Endothelial cell of umbilical vein (primary cell): ENCODE results near the gene TLR1. TPM values are rescaled to one million over a fixed set of nuclear protein-coding genes. Genes with fewer than 3 reads are reported as not detected.
"Not testable (repeated sequence)": the region's sequence is repeated elsewhere in the genome, so short reads cannot be mapped to it uniquely, and the experiment has no call there.

Experiments used
- BruUV-seq: library from RNA; stranded (reverse); fragments of 400-500 nt; replicated peaks from 2 replicates; lab custom pipeline; 2021; lab: Mats Ljungman, UMichigan
- CTCF ChIA-PET: fragments of 300-600, 350-600 bp; sonication (Branson Sonifier 250); formaldehyde crosslinking; loops from one replicate; lab custom pipeline; 2021; ENCODE audit warnings: antibody characterized with exemption, inconsistent platforms; lab: Charles Lee
- POLR2A ChIA-PET: fragments of 300-600, 350-600 bp; sonication (Branson Sonifier 250); formaldehyde crosslinking; loops from one replicate; lab custom pipeline; 2021; ENCODE audit warnings: antibody characterized with exemption, inconsistent platforms; lab: Charles Lee
- DNase-seq: peaks from one replicate; pipeline ENCODE4 v3.0.0-alpha.2; 2011; ENCODE audit warnings: low read depth, low spot score
- FAIRE-seq: peaks from 2 replicates; lab custom pipeline; 2011; peaks lifted over from hg19 to GRCh38; lab: Jason Lieb, UNC
- H2AFZ ChIP-seq: 2 replicates; pipeline ENCODE4 v1.6.0; 2012; ENCODE audit warnings: low read depth, low read length, control low read depth, inconsistent platforms
- H3K27ac ChIP-seq: 2 replicates; pipeline ENCODE4 v1.5.1; 2011; ENCODE audit warnings: low read depth, mild to moderate bottlenecking, control low read depth, low read length, moderate library complexity; ENCODE audit not compliant: insufficient read depth
- H3K27me3 ChIP-seq, 2 experiments: 2 replicates each; pipeline versions ENCODE4 v1.6.0 to v1.6.1; 2011; ENCODE audit warnings: low read length in 2 of 2, mixed read lengths in 1 of 2; ENCODE audit not compliant: control insufficient read depth in 2 of 2, insufficient read depth in 2 of 2
- H3K36me3 ChIP-seq, 2 experiments: 2 replicates in 1 of 2; 3 replicates in 1 of 2; pipeline ENCODE4 v1.5.1; 2011; ENCODE audit warnings: low read length in 2 of 2, mild to moderate bottlenecking in 1 of 2, moderate library complexity in 1 of 2; ENCODE audit not compliant: control insufficient read depth in 2 of 2, insufficient read depth in 2 of 2; ENCODE audit errors: extremely low read depth in 1 of 2
- H3K4me1 ChIP-seq: 3 replicates; pipeline ENCODE4 v1.5.1; 2011; ENCODE audit warnings: mild to moderate bottlenecking, low read length; ENCODE audit not compliant: control insufficient read depth, insufficient read depth; ENCODE audit errors: extremely low read depth
- H3K4me2 ChIP-seq: 2 replicates; pipeline ENCODE4 v1.6.1; 2011; ENCODE audit warnings: low read length, control low read depth, mixed read lengths; ENCODE audit not compliant: insufficient read depth
- H3K4me3 ChIP-seq, 3 experiments: fragments of 200-600 bp in 1 of 3; sonication (generic), shearing (Covaris generic) in 1 of 3; replicated peaks in 1 of 3; 2 replicates each; pipeline ENCODE4 v1.5.1; 2011 to 2016; ENCODE audit warnings: control low read depth in 3 of 3, low read length in 3 of 3, mild to moderate bottlenecking in 2 of 3, inconsistent platforms in 1 of 3, low read depth in 1 of 3, moderate library complexity in 1 of 3; ENCODE audit not compliant: insufficient read depth in 1 of 3
- H3K79me2 ChIP-seq: 2 replicates; pipeline ENCODE4 v1.6.0; 2012; ENCODE audit warnings: low read length, inconsistent platforms; ENCODE audit not compliant: control insufficient read depth, insufficient read depth
- H3K9ac ChIP-seq: replicated peaks from 2 replicates; pipeline ENCODE3; 2011; ENCODE audit warnings: low read length, control low read depth; ENCODE audit not compliant: insufficient read depth; ENCODE audit errors: extremely low read depth
- H3K9me1 ChIP-seq: replicated peaks from 3 replicates; pipeline ENCODE4 v1.6.0; 2011; ENCODE audit warnings: mild to moderate bottlenecking, low read length; ENCODE audit not compliant: control insufficient read depth, insufficient read depth; ENCODE audit errors: extremely low read depth
- H3K9me3 ChIP-seq: replicated peaks from 2 replicates; pipeline ENCODE4 v1.5.1; 2012; ENCODE audit warnings: low read length, inconsistent platforms; ENCODE audit not compliant: control insufficient read depth, insufficient read depth
- H4K20me1 ChIP-seq: replicated peaks from 2 replicates; pipeline ENCODE3; 2011; ENCODE audit warnings: mild to moderate bottlenecking, low read length; ENCODE audit not compliant: control insufficient read depth, insufficient read depth; ENCODE audit errors: extremely low read depth
- JUN ChIP-seq: IDR thresholded peaks from 2 replicates; pipeline ENCODE4 v1.6.1; 2011; ENCODE audit warnings: borderline replicate concordance, low read depth; ENCODE audit not compliant: insufficient read length, insufficient read depth
- POLR2AphosphoS5 ChIP-seq: IDR thresholded peaks from 2 replicates; pipeline ENCODE4 v1.6.1; 2012; ENCODE audit warnings: low read depth, mild to moderate bottlenecking, control low read depth, low read length, moderate library complexity; ENCODE audit not compliant: insufficient read depth
- dilution Hi-C: fragments of 300-500 bp; cut with MboI; formaldehyde crosslinking; loops from one replicate; pipeline ENCODE4 v1.15.0; 2019; ENCODE audit warnings: low sequenced_read_pairs; ENCODE audit not compliant: extremely low pct_ligation_motif_present
- intact Hi-C: fragments of 100-400 bp; cut with micrococcal nuclease; formaldehyde crosslinking; loops from one replicate; pipeline ENCODE4 v1.10.0; 2022
- polyA plus RNA-seq, 4 experiments: library from polyadenylated mRNA; depleted of rRNA in 3 of 4; stranded (reverse) in 3 of 4; unstranded in 1 of 4; fragments of >200 nt; gene quantifications; 2 replicates each; pipeline versions ENCODE4 v1.2.1 to v1.2.3, GENCODE V29; 2011 to 2012; ENCODE audit warnings: missing spikeins in 1 of 4
- total RNA-seq: library from RNA; stranded (reverse); gene quantifications from 2 replicates; pipeline ENCODE4 v1.2.3, GENCODE V29; 2021

TLR1 gene
- total and polyA plus RNA-seq, 2 donors (not counting 3 experiments of a cell fraction or from before 2014, with no cell fraction given), result 0.81 to 2.7 TPM

- FAIRE-seq, H3K27me3 ChIP-seq, H3K9me1 ChIP-seq, intact Hi-C loops, H3K4me3 ChIP-seq, H3K36me3 ChIP-seq, dilution Hi-C loops, H3K79me2 ChIP-seq, H3K9me3 ChIP-seq, H2AFZ ChIP-seq, POLR2A ChIA-PET, BruUV-seq, DNase-seq, H3K9ac ChIP-seq, H4K20me1 ChIP-seq: not testable (repeated sequence)
- peak overlapping the region; percentile 80 for H3K4me2 ChIP-seq
- H3K4me1 ChIP-seq, result peaks cover 19% of the 10 kb centered on the region
- peak overlapping the region; percentile 30 for H3K27ac ChIP-seq
- CTCF ChIA-PET, result interaction anchor here (1.2 to 4.6 kb wide), 5 partner anchors 13 to 46 kb away, joined by 3 to 31 read pairs (median 15); partner anchors contain the start of gene TLR10
Observed at GRCh38 chr4:38806251-38806650, 1.7 kb upstream of the TLR1 start.

- Histone ChIP-seq H3K36me3 (no peaks in the 10 kb centered on the region), H2AFZ (peak overlapping the region; percentile 100), H3K9ac (peak overlapping the region; percentile 39), H3K9me1 (no peaks in the 10 kb centered on the region), H3K27me3 (peaks cover 0 to 3% of the 10 kb centered on the region in 2 experiments), H3K4me2 (peak overlapping the region; percentile 80), H3K79me2 (no peaks in the 10 kb centered on the region), H3K27ac (peak overlapping the region; percentile 30), H4K20me1 (no peaks in the 10 kb centered on the region), H3K4me1 (peaks cover 19% of the 10 kb centered on the region), H3K4me3 (peak overlapping the region in 2 of 3 experiments; percentile 11 to 54), H3K9me3 (no peaks in the 10 kb centered on the region)
- no peak for TF ChIP-seq JUN
- peak; percentile 31 for TF ChIP-seq POLR2AphosphoS5
- POLR2A ChIA-PET, result no interaction called here
- CTCF ChIA-PET, result interaction anchor here (0.7 to 4.6 kb wide), 16 partner anchors 9 to 626 kb away, joined by 3 to 31 read pairs (median 4); partner anchors contain the start of gene TLR10
- FAIRE-seq, result peak; percentile 95
- intact Hi-C loops, result loop anchor here (1.0 to 2.0 kb wide), 2 partner anchors 46 to 51 kb away; partner anchors contain the start of gene TLR6
- dilution Hi-C loops, result no loop called here
- DNase-seq, result peak; percentile 44
- no TSS peak for BruUV-seq
Observed at GRCh38 chr4:38805530-38806145, 1.0 kb upstream of the TLR1 start.
